ENCODE measurements around the gene HARS2.

DNA sequence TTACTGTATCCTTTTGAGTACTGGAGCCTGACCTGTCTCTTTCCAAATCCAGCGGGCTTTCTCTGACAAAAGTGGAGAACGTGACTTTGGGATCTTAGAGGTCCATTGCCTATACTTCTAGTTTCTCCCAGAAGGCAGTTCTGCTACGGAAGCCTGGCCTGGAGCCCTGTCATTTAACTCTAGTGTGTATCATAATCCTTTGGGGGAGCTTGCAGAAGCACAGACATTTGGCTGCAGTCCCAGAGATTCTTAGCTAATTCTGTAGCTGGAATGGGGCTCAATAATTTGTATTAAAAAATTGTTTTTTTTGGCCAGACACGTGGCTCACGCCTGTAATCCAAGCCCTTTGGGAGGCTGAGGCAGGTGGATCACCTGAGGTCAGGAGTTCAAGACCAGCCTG is 3.0 kb downstream of the HARS2 start:
- no peak for TF ChIP-seq FOXK2 (IDR thresholded peaks at IDR 0.05)
- no peak for TF ChIP-seq FOXA1 (IDR thresholded peaks at IDR 0.05)
- no peak for TF ChIP-seq CTBP1 (IDR thresholded peaks at IDR 0.05; ENCODE audit: borderline replicate concordance)
- no peak for TF ChIP-seq SP1 (IDR thresholded peaks at IDR 0.05)
- no peak for TF ChIP-seq ELF4 (IDR thresholded peaks at IDR 0.05)
- TF ChIP-seq BHLHE40 (IDR thresholded peaks at IDR 0.05; ENCODE audit: borderline replicate concordance) = no peak
- no peak for TF ChIP-seq TARDBP (IDR thresholded peaks at IDR 0.05)
- no peak for TF ChIP-seq FOXM1 (IDR thresholded peaks at IDR 0.05; ENCODE audit: borderline replicate concordance)
- no peak for TF ChIP-seq HDGF (IDR thresholded peaks at IDR 0.05; ENCODE audit: borderline replicate concordance)
- TF ChIP-seq LEF1 (IDR thresholded peaks at IDR 0.05; ENCODE audit: borderline replicate concordance) = no peak
- TF ChIP-seq SUZ12 (IDR thresholded peaks at IDR 0.05) = no peak
- TF ChIP-seq PKNOX1 (IDR thresholded peaks at IDR 0.05) = no peak
- no peak for TF ChIP-seq ARNT (IDR thresholded peaks at IDR 0.05)
- no peak for TF ChIP-seq ZNF384 (IDR thresholded peaks at IDR 0.05)

Data from HEK293T (cell line).